ENCODE data around the gene CLDN22. TPM values are rescaled to one million over a fixed set of nuclear protein-coding genes. Genes with fewer than 3 reads are reported as not detected.
"Not testable (repeated sequence)": the region's sequence is repeated elsewhere in the genome, so short reads cannot be mapped to it uniquely, and the experiment has no call there.

Gene CLDN22
- total and polyA plus RNA-seq, 2 of the 8 experiments (the other 6 are each of a cell fraction or from before 2014, with no cell fraction given): not detected

- no peak overlapping the region for H2BK12ac ChIP-seq (ENCODE audit: low read depth, low read length)
- H2AK5ac ChIP-seq (ENCODE audit: low read depth, low read length): no peak overlapping the region
- no peak for TF ChIP-seq FOSL1 (IDR thresholded peaks at IDR 0.05; ENCODE audit: insufficient read depth, low read depth, low read length)
- FAIRE-seq: no peak
- no peaks in the 10 kb centered on the region for H3K79me2 ChIP-seq (ENCODE audit: control insufficient read depth in 1 of 2, insufficient read depth in 2 of 2, low read length in 2 of 2)
- H4K8ac ChIP-seq (ENCODE audit: extremely low read depth, insufficient read depth, low read length): no peak overlapping the region
- no peaks in the 10 kb centered on the region for H3K79me1 ChIP-seq (ENCODE audit: low read depth, low read length)
- no peaks in the 10 kb centered on the region for H4K20me1 ChIP-seq (replicated peaks in 1 of 2; ENCODE audit: control insufficient read depth in 1 of 2, insufficient read depth in 2 of 2, low read length in 2 of 2)
- no peak overlapping the region for H2BK120ac ChIP-seq (replicated peaks; ENCODE audit: low read depth, low read length)
- peaks cover 5 to 6% of the 10 kb centered on the region in 2 experiments; a peak in 1 of 4 replicates for H3K9me3 ChIP-seq (ENCODE audit: insufficient read depth in 2 of 2, low read depth in 1 of 2, low read length in 1 of 2)
- H4K5ac ChIP-seq (ENCODE audit: insufficient read length, low read depth, low read length): no peak overlapping the region
- H3K23me2 ChIP-seq (ENCODE audit: low read depth, low read length): no peaks in the 10 kb centered on the region
- no peak overlapping the region for H3K23ac ChIP-seq (ENCODE audit: insufficient read length)
- no peak overlapping the region for H2BK15ac ChIP-seq (ENCODE audit: low read length)
- H3K4me2 ChIP-seq (ENCODE audit: insufficient read depth in 1 of 2, low read depth in 2 of 2, low read length in 2 of 2): no peak overlapping the region
- no peak overlapping the region for H2AFZ ChIP-seq (ENCODE audit: low read length)
- H4K91ac ChIP-seq (replicated peaks; ENCODE audit: insufficient read length, low read length): no peak overlapping the region
- DNase-seq (ENCODE audit: low read depth in 1 of 2, low spot score in 2 of 2): no peak
- H3K4ac ChIP-seq (replicated peaks; ENCODE audit: insufficient read length, low read depth, low read length): no peak overlapping the region
- no peak overlapping the region for H2BK5ac ChIP-seq (ENCODE audit: low read depth, low read length)
- H3K36me3 ChIP-seq (ENCODE audit: control insufficient read depth in 2 of 4, insufficient read depth in 4 of 4, low read length in 3 of 4): no peaks in the 10 kb centered on the region; a peak in 1 of 8 replicates
- H3K27me3 ChIP-seq (replicated peaks in 1 of 4; ENCODE audit: control insufficient read depth in 3 of 4, extremely low read depth in 1 of 4, insufficient read depth in 3 of 4, low read length in 3 of 4): no peaks in the 10 kb centered on the region
- no peak overlapping the region for H3K4me3 ChIP-seq (ENCODE audit: extremely low read depth in 1 of 4, insufficient read depth in 2 of 4, low read depth in 3 of 4, low read length in 4 of 4)
- H3K27ac ChIP-seq (ENCODE audit: low read depth, low read length): no peak overlapping the region
- no peak overlapping the region for H3K56ac ChIP-seq (replicated peaks; ENCODE audit: insufficient read length, low read depth, low read length)
- H3K9ac ChIP-seq (replicated peaks in 1 of 4; ENCODE audit: extremely low read depth in 1 of 4, low read depth in 3 of 4, low read length in 3 of 4): no peak overlapping the region
- CTCF ChIA-PET (ENCODE audit: partially characterized antibody): interaction anchor here (0.6 to 1.1 kb wide), 2 partner anchors 41 to 83 kb away, joined by 3 read pairs; no protein-coding TSS in a partner anchor
- no peak overlapping the region for H3K18ac ChIP-seq (ENCODE audit: extremely low read depth, low read length)
- no peak overlapping the region for H3K14ac ChIP-seq (ENCODE audit: insufficient read length)
- POLR2A ChIA-PET (ENCODE audit: partially characterized antibody): no interaction called here
- H3K4me1 ChIP-seq (replicated peaks in 1 of 4; ENCODE audit: control insufficient read depth in 3 of 4, insufficient read depth in 4 of 4, low read length in 3 of 4): no peaks in the 10 kb centered on the region
- WGBS, 2 experiments (ENCODE audit: extremely low coverage in 1 of 2, insufficient coverage in 1 of 2, insufficient read length in 1 of 2, insufficient replicate concordance in 2 of 2, low coverage in 1 of 2, low lambda C conversion rate in 2 of 2, missing lambda C conversion rate in 1 of 2): 89% methylated on average over 7 of the region's 7 CpGs; no CpG with 5 or more reads in 1 of the 2 experiments
- H2BK20ac ChIP-seq (ENCODE audit: low read length): no peak overlapping the region
These were observed 4.5 kb upstream of the CLDN22 start for GRCh38 chr4:183324619-183325018.

- POLR2A ChIA-PET (ENCODE audit: partially characterized antibody); H3K9ac ChIP-seq (replicated peaks in 1 of 4; ENCODE audit: extremely low read depth in 1 of 4, low read depth in 3 of 4, low read length in 3 of 4): not testable (repeated sequence)
These were observed 4.0 kb upstream of the CLDN22 start for GRCh38 chr4:183324056-183324455.

More at GRCh38 chr4:183324056-183324455, 4.0 kb upstream of the CLDN22 start:
- H4K5ac ChIP-seq (ENCODE audit: insufficient read length, low read depth, low read length); DNase-seq (ENCODE audit: low read depth in 1 of 2, low spot score in 2 of 2); H3K79me2 ChIP-seq (ENCODE audit: control insufficient read depth in 1 of 2, insufficient read depth in 2 of 2, low read length in 2 of 2); H3K4me1 ChIP-seq (replicated peaks in 1 of 4; ENCODE audit: control insufficient read depth in 3 of 4, insufficient read depth in 4 of 4, low read length in 3 of 4); H2BK5ac ChIP-seq (ENCODE audit: low read depth, low read length); H3K27ac ChIP-seq (ENCODE audit: low read depth, low read length); H2BK12ac ChIP-seq (ENCODE audit: low read depth, low read length); H2AFZ ChIP-seq (ENCODE audit: low read length); H2BK20ac ChIP-seq (ENCODE audit: low read length); H3K9me3 ChIP-seq (ENCODE audit: insufficient read depth in 2 of 2, low read depth in 1 of 2, low read length in 1 of 2); H3K23me2 ChIP-seq (ENCODE audit: low read depth, low read length); H3K36me3 ChIP-seq (ENCODE audit: control insufficient read depth in 2 of 4, insufficient read depth in 4 of 4, low read length in 3 of 4); H4K8ac ChIP-seq (ENCODE audit: extremely low read depth, insufficient read depth, low read length); H3K4me3 ChIP-seq (ENCODE audit: extremely low read depth in 1 of 4, insufficient read depth in 2 of 4, low read depth in 3 of 4, low read length in 4 of 4); FAIRE-seq; H3K4me2 ChIP-seq (ENCODE audit: insufficient read depth in 1 of 2, low read depth in 2 of 2, low read length in 2 of 2); H3K23ac ChIP-seq (ENCODE audit: insufficient read length); H3K56ac ChIP-seq (replicated peaks; ENCODE audit: insufficient read length, low read depth, low read length); H4K91ac ChIP-seq (replicated peaks; ENCODE audit: insufficient read length, low read length); H4K20me1 ChIP-seq (replicated peaks in 1 of 2; ENCODE audit: control insufficient read depth in 1 of 2, insufficient read depth in 2 of 2, low read length in 2 of 2); H3K79me1 ChIP-seq (ENCODE audit: low read depth, low read length); H2BK15ac ChIP-seq (ENCODE audit: low read length); H3K18ac ChIP-seq (ENCODE audit: extremely low read depth, low read length); H3K14ac ChIP-seq (ENCODE audit: insufficient read length); H3K4ac ChIP-seq (replicated peaks; ENCODE audit: insufficient read length, low read depth, low read length); H2BK120ac ChIP-seq (replicated peaks; ENCODE audit: low read depth, low read length); H3K27me3 ChIP-seq (replicated peaks in 1 of 4; ENCODE audit: control insufficient read depth in 3 of 4, extremely low read depth in 1 of 4, insufficient read depth in 3 of 4, low read length in 3 of 4); H2AK5ac ChIP-seq (ENCODE audit: low read depth, low read length): not testable (repeated sequence)
- CTCF ChIA-PET (ENCODE audit: partially characterized antibody): interaction anchor here (0.6 to 1.1 kb wide), 2 partner anchors 42 to 83 kb away, joined by 3 read pairs; no protein-coding TSS in a partner anchor
- WGBS, 2 experiments (ENCODE audit: extremely low coverage in 1 of 2, insufficient coverage in 1 of 2, insufficient read length in 1 of 2, insufficient replicate concordance in 2 of 2, low coverage in 1 of 2, low lambda C conversion rate in 2 of 2, missing lambda C conversion rate in 1 of 2): 87% methylated on average over 11 of the region's 11 CpGs; no CpG with 5 or more reads in 1 of the 2 experiments

All from H1 (cell line).